Activated CD8-positive, alpha-beta memory T cell treated with anti-CD3 and anti-CD28 coated beads for 36 hours (primary cell): ENCODE data around the gene UGT1A10. TPM values are rescaled to one million over a fixed set of nuclear protein-coding genes. Genes with fewer than 3 reads are reported as not detected.
"Not testable (repeated sequence)": the region's sequence is repeated elsewhere in the genome, so short reads cannot be mapped to it uniquely, and the experiment has no call there.

Source experiments
- CTCF ChIA-PET: fragments of 350-600 bp; sonication (Branson Sonifier 250); formaldehyde crosslinking; loops from one replicate; lab custom pipeline; 2021; ENCODE audit warnings: antibody characterized with exemption; lab: Charles Lee
- POLR2A ChIA-PET: fragments of 350-600 bp; sonication (Branson Sonifier 250); formaldehyde crosslinking; loops from one replicate; lab custom pipeline; 2021; ENCODE audit warnings: antibody characterized with exemption; lab: Charles Lee
- total RNA-seq, 2 experiments: library from RNA; stranded (reverse); gene quantifications; one replicate each; pipeline ENCODE4 v1.2.3, GENCODE V29; 2021

UGT1A10 gene
- total RNA-seq, 2 experiments from 2014 or later, result not detected

DNA sequence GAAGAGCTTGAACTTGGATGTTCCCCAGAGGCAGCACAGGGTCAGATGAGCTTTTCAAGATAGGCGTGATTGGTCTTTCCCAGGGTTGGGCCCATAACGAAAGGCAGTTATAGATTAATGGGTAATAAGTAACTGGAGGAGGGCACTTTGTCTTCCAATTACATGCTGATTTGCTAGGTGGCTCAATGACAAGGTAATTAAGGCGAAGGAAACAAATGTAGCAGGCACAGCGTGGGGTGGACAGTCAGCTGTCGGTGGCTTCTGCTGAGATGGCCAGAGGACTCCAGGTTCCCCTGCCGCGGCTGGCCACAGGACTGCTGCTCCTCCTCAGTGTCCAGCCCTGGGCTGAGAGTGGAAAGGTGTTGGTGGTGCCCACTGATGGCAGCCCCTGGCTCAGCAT, 82.3 kb downstream of the UGT1A10 start, which contains the start of gene UGT1A4:
TSS of gene UGT1A4 (plus strand) at position 185 of the 400 bp plus-strand sequence. CDS start at position 270, 85 bp downstream.
- CTCF ChIA-PET, result no interaction called here
- POLR2A ChIA-PET, result no interaction called here

DNA sequence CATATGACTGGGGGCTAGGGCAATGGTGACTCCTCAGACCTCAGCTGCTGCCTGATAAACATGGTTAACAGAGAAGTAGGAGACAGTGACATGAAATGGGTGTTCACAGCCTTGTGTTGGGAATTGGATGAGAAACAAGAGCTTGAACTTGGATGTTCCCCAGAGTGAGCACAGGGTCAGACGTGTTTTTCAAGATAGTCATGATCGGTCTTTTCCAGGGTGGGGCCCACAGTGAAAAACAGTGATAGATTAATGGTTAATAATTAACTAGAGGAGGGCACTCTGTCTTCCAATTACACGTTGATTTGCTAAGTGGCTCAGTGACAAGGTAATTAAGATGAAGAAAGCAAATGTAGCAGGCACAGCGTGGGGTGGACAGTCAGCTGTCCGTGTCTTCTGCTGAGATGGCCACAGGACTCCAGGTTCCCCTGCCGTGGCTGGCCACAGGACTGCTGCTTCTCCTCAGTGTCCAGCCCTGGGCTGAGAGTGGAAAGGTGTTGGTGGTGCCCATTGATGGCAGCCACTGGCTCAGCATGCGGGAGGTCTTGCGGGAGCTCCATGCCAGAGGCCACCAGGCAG, 92.6 kb downstream of the UGT1A10 start, which contains the start of gene UGT1A3:
TSS of gene UGT1A3 (plus strand) at position 320 of the 579 bp plus-strand sequence. CDS start at position 405, 85 bp downstream.
- ChIA-PET CTCF (no interaction called here), POLR2A (no interaction called here)

DNA sequence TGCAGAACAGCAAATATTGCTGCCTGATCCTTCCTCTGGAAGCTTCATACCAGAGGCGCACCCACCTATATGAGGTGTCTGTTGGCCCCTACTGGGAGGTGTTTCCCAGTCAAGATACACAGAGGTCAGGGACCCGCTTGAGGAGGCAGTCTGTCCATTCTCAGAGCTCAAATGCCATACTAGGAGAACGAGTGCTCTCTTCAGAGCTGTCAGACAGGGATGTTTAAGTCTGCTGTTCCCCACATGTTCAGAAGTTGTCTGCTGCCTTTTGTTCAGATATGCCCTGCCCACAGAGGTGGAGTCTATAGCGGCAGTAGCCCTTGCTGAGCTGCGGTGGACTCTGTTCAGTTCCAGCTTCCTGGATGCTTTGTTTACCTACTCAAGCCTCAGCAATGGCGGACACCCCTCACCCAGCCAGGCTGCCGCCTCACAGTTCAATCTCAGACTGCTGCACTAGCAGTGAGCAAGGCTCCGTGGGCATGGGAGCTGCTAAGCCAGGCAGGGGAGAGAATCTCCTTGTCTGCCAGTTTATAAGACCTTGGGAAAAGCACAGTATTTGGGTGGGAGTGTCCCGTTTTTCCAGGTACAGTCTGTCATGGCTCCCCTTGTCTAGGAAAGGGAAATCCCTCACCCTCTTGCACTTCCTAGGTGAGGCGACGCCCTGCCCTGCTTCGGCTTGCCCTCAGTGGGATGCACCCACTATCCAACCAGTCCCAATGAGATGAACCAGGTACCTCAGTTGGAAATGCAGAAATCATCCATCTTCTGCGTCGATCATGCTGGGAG, 100.8 kb downstream of the UGT1A10 start:
- POLR2A ChIA-PET, result interaction anchor here (0.6 kb wide), 1 partner anchor 779 kb away, joined by 5 read pairs; no protein-coding TSS in a partner anchor
- CTCF ChIA-PET, result not testable (repeated sequence)

DNA sequence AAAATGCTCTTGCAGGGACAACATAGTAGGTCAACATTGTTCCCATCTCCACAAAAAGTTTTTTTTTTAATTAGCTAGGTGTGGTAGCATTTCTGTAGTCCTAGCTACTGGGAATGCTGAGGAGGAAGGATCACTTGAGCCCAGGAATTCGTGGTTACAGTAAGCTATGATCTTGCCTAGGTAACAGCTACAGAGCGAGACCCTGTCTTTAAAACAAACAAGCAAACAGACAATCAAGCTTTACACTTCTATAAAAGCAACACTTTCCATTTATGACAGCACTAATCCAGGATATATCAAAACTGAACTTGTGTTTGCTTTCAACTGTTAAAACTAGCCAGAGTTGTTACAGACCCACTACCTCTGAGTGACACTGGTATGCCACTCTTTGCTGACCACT, 104.6 kb downstream of the UGT1A10 start:
- POLR2A ChIA-PET, result no interaction called here

DNA sequence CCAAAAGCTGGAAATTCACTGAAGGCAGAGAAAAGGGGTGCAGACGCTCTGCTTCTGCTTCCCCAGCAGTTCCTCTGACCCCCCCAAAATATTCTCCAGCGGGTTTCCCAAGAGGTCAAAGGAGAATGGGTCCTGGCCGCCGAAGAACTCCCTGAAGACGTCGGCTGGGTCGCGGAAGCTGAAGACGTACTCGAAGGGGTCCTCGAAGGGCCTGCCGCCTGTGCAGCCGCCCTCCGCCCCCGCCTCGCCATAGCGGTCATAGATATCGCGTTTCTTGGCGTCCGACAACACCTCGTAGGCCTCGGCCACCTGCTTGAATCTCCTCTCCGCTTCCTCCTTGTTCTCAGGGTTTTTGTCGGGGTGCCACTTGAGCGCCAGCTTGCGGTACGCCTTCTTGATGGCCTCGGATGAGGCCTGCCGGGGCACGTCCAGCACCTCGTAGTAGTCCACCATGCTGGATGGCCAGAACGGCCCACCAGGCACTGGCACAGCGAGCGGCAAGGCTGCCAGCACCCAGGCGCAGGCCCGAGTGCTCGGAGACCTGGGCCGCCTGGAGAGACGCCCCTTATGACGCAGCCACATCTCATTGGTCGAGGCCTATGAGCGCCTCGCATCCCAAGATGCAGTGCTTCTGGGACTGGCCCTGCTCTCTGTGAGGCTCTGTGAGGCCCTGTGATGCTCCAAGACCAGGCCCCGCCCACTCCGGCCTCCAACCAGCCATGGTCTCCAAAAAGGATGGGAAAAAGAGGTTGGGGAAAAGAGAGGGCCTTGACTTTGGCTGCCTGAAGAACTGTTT, 107.4 kb downstream of the UGT1A10 start:
- ChIA-PET POLR2A (no interaction called here), CTCF (no interaction called here)

More for the DNA sequence above, 104.6 kb downstream of the UGT1A10 start:
- CTCF ChIA-PET, result no interaction called here

DNA sequence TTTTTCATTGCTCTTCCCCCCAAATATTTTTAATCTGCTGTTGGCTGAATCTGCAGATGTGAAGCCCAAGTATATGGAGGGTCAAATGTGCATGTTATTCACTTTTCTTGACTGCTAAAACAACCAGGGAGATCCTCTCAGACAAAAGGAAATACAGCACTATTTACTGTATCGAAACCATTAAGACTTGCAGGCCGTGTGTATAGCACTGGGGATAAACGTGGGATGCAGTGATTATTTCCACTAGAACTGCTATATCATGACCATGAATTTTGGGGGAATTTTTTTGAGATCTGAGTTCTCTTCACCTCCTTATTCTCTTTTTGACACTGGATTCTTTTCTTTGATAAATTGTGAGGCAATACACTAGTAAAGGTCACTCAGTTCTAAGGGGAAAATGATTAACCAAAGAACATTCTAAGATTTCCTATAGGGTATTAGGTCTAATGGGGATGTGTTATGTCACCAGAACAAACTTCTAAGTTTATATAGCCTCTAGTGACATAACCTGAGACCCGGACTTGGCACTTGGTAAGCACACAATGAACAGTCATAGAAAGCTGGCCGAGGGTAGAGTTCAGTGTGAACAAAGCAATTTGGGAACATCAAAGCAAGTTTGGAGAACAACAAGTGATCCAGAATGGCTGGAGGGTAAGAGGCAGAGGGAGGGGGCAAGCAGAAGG, 109.0 kb downstream of the UGT1A10 start:
- CTCF ChIA-PET, result no interaction called here

DNA sequence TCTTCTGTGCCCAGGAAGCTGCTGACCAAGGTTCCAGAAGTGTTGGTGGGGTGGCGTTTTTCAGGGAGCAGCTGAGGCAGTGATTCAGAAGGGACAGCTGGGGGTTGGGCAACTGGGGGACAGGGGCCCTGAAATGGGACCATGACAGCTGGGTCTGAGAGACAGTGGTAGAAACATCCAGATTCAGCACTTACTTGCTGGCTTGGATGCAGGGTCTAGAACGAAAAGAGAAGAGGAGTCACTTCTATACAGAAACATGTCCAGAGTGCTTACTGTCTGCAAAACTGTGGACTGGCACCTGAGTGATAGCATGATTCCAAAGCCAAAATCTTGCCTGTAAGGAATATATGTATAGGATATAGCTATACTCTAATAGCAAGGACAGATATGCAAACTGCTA, 109.6 kb downstream of the UGT1A10 start:
- POLR2A ChIA-PET, result interaction anchor here (0.6 kb wide), 1 partner anchor 30 kb away, joined by 5 read pairs; no protein-coding TSS in a partner anchor
- CTCF ChIA-PET, result not testable (repeated sequence)

More for the DNA sequence above, 109.0 kb downstream of the UGT1A10 start:
- POLR2A ChIA-PET, result interaction anchor here (0.6 kb wide), 1 partner anchor 31 kb away, joined by 5 read pairs; no protein-coding TSS in a partner anchor

DNA sequence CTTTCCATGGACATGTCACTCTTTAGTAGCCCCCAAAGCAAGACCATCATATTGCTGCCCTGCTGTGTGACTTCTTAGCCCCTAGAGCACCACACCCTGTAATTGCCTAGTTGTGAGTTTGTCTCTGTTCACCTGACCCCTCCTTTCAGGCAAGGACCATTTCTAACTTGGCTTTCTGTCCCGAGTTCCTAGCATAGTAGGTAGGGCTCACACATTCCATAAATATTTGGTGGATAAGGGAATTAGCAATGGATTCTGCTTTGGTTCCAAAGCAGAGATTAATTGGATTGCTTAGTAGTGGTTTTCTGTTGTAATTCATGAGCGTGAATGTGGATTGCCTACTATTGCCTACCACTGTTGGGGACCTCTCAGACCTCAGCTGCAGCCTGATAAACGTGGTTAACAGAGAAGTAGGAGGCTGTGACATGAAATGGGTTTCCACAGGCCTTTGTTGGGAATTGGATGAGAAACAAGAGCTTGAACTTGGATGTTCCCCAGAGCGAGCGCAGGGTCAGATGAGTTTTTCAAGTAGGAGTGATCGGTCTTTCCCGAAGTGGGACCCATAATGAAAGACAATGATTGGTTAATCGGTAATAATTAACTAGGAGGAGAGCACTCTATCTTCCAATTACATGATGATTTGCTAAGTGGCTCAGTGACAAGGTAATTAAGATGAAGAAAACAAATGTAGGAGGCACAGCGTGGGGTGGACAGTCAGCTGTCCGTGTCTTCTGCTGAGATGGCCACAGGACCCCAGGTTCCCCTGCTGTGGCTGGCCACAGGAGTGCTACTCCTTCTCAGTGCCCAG, 110.4 kb downstream of the UGT1A10 start:
- CTCF ChIA-PET, result no interaction called here

DNA sequence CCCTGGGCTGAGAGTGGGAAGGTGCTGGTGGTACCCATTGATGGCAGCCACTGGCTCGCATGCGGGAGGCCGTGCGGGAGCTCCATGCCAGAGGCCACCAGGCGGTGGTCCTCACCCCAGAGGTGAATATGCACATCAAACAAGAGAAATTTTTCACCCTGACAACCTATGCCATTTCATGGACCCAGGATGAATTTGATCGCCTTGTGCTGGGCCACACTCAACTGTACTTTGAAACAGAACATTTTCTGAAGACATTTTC, 111.0 kb downstream of the UGT1A10 start:
- ChIA-PET POLR2A (no interaction called here), CTCF (no interaction called here)

More for the DNA sequence above, 110.4 kb downstream of the UGT1A10 start:
- POLR2A ChIA-PET, result no interaction called here

- CTCF ChIA-PET, POLR2A ChIA-PET: not testable (repeated sequence)
These were observed 114.4 kb downstream of the UGT1A10 start for GRCh38 chr2:233750689-233751088.

DNA sequence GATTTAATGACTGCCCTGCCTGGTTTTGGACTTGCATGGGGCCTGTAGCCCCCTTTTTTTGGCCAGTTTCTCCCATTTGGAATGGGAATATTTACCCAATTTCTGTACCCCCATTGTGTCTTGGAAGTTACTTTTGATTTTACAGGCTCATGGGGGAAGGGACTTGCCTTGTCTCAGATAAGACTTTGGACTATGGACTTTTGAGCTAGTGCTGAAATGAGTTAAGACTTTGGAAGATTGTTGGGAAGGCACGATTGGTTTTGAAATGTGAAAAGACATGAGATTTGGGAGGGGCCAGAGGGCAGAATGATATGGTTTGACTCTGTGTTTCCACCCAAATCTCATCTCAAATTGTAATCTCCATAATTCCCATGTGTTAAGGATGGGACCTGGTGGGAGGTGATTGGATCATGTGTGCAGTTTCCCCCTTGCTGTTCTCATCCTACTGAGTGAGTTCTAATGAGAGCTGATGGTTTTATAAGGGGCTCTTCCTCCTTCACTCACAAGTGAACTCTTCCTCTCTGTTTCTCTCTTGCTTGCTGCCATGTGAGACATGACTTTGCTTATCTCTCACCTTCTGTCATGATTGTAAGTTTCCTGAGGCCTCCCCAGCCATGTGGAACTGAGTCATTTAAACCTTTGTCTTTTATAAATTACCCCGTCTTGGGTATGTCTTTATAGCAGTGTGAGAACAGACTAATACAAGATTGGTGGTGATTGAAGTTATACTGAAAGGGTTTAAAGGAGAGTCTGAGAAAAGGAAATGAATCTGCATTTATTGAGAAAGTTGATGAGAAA, 115.2 kb downstream of the UGT1A10 start:
- POLR2A ChIA-PET, CTCF ChIA-PET: not testable (repeated sequence)

DNA sequence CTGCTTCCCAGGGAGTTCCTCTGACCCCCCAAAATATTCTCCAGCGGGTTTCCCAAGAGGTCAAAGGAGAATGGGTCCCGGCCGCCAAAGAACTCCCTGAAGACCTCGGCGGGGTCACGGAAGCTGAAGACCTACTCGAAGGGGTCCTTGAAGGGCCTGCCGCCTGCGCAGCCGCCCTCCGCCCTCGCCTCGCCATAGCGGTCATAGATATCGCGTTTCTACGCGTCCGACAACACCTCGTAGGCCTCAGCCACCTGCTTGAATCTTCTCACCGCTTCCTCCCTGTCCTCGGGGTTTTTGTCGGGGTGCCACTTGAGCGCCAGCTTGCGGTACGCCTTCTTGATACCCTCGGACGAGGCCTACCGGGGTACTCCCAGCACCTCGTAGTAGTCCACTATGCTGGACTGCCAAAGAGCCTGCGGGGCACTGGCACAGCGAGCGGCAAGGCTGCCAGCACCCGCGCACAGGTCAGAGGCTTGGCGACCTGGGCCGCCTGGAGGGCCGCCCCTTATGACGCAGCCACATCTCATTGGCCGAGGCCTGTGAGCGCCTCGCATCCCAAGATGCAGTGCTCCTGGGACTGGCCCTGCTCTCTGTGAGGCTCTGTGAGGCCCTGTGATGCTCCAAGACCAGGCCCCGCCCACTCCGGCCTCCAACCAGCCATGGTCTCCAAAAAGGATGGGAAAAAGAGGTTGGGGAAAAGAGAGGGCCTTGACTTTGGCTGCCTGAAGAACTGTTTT, 118.8 kb downstream of the UGT1A10 start:
- CTCF ChIA-PET, result no interaction called here
- POLR2A ChIA-PET, result no interaction called here

DNA sequence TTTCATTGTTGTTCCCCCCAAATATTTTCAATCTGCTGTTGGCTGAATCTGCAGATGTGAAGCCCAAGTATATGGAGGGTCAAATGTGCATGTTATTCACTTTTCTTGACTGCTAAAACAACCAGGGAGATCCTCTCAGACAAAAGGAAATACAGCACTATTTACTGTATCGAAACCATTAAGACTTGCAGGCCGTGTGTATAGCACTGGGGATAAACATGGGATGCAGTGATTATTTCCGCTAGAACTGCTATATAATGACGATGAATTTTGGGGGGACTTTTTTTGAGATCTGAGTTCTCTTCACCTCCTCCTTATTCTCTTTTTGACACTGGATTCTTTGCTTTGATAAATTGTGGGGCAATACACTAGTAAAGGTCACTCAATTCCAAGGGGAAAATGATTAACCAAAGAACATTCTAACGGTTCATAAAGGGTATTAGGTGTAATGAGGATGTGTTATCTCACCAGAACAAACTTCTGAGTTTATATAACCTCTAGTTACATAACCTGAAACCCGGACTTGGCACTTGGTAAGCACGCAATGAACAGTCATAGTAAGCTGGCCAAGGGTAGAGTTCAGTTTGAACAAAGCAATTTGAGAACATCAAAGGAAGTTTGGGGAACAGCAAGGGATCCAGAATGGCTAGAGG, 120.3 kb downstream of the UGT1A10 start:
- ChIA-PET POLR2A (no interaction called here), CTCF (no interaction called here)

DNA sequence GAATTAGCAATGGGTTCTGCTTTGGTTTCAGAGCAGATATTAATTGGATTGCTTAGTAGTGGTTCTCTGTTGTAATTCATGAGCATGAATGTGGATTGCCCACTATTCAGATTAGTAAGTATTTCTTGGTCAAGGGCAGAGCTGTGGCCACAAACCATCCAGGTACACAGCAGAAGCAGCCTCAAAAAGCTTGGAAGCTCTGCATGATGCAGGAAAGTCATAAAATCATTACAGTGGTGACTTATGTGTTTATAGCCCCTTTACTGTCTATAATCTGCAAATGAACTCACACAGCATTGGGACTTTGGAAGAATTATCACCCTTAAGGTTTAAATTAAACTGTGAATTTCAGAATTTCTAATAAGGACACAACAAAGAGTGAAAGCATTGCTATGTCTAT, 121.9 kb downstream of the UGT1A10 start:
- CTCF ChIA-PET, result no interaction called here
- POLR2A ChIA-PET, result no interaction called here

- POLR2A ChIA-PET, result no interaction called here
- CTCF ChIA-PET, result no interaction called here
These were observed 122.6 kb downstream of the UGT1A10 start for GRCh38 chr2:233758849-233759248.

DNA sequence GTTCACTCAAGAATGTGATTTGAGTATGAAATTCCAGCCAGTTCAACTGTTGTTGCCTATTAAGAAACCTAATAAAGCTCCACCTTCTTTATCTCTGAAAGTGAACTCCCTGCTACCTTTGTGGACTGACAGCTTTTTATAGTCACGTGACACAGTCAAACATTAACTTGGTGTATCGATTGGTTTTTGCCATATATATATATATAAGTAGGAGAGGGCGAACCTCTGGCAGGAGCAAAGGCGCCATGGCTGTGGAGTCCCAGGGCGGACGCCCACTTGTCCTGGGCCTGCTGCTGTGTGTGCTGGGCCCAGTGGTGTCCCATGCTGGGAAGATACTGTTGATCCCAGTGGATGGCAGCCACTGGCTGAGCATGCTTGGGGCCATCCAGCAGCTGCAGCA, 123.8 kb downstream of the UGT1A10 start, which contains the start of gene UGT1A1:
TSS of gene UGT1A1 (plus strand) at position 228 of the 400 bp plus-strand sequence. CDS start at position 246, 18 bp downstream.
- CTCF ChIA-PET, result no interaction called here
- POLR2A ChIA-PET, result no interaction called here
